ENCODE measurements around the gene GLIS1. TPM values are rescaled to one million over a fixed set of nuclear protein-coding genes. Genes with fewer than 3 reads are reported as not detected.

Gene GLIS1
- total RNA-seq, 1 donor, result 1.6 TPM

- no peak for DNase-seq (ENCODE audit: low read depth)
- H3K4me3 ChIP-seq (ENCODE audit: low read depth, low read length), result no peak overlapping the region
- TF ChIP-seq, protein P1, sequence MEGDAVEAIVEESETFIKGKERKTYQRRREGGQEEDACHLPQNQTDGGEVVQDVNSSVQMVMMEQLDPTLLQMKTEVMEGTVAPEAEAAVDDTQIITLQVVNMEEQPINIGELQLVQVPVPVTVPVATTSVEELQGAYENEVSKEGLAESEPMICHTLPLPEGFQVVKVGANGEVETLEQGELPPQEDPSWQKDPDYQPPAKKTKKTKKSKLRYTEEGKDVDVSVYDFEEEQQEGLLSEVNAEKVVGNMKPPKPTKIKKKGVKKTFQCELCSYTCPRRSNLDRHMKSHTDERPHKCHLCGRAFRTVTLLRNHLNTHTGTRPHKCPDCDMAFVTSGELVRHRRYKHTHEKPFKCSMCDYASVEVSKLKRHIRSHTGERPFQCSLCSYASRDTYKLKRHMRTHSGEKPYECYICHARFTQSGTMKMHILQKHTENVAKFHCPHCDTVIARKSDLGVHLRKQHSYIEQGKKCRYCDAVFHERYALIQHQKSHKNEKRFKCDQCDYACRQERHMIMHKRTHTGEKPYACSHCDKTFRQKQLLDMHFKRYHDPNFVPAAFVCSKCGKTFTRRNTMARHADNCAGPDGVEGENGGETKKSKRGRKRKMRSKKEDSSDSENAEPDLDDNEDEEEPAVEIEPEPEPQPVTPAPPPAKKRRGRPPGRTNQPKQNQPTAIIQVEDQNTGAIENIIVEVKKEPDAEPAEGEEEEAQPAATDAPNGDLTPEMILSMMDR (IDR thresholded peaks at IDR 0.05; ENCODE audit: insufficient read depth, low read length), result no peak
Observed at GRCh38 chr1:53755874-53756273, 16.9 kb upstream of the GLIS1 start.

DNA sequence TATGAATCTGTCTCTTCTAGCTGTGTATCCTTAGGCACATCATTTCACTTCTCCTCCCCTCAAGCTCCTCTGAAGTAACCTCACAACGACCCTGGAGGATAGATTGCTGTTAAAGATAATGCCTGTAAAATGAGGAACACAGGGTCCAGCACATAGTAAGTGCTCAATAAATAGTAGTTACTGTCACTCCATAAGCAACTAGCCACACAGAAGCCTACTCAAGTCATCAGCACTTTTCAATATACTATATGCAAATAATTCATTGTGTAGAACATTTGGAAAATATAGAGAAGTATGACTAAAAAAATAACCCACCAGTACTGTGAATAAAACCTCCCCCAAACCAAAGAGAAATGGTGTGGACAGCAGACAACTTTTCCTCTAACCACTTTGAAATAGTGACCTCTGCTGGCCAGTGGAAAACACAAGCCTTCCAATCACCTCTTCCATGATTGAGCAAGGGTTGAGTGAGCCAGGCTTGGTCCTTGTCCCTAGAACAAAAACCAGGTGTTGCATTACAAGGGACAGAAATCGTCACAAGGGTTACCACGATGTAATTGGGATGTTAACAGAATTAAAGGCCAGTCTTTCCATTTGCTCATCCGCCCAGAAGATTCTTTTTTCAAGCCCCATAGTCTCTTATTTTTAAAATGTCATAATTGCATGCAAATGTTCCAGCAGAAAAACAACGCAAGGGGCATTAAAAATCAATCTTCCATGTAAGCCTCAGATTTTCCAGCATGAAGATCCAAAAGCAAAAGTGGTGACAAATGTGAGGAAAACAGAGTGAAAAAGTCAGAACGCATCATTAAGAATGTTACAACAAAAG, 15.7 kb upstream of the GLIS1 start:
- TF ChIP-seq, protein P1 (IDR thresholded peaks at IDR 0.05; ENCODE audit: insufficient read depth, low read length), result peak; percentile 79
- DNase-seq (ENCODE audit: low read depth), result peak; percentile 83

DNA sequence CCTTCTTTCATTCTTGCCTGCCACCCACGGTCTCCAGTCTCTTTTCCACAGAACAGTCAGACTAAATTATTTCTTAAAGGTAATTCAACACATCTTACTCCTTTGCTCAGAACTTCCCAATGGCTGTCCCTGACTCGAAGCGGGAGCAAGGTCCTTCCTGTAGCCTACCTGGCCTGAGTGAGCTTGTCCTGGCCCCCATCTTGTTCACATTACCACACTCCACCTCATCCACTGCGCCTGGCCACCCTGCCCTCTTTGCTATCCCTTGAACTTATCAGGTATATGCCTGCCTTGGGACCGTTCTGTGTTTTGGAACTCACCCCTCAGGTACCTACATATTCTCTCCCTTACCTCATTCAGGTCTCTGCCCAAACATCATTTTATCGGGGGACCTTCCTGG, 13.3 kb upstream of the GLIS1 start:
- no peak for DNase-seq (ENCODE audit: low read depth)
- no peak overlapping the region for H3K4me3 ChIP-seq (ENCODE audit: low read depth, low read length)
- TF ChIP-seq, protein P1 (IDR thresholded peaks at IDR 0.05; ENCODE audit: insufficient read depth, low read length), result no peak

More for the DNA sequence above, 15.7 kb upstream of the GLIS1 start:
- no peak overlapping the region for H3K4me3 ChIP-seq (ENCODE audit: low read depth, low read length)

DNA sequence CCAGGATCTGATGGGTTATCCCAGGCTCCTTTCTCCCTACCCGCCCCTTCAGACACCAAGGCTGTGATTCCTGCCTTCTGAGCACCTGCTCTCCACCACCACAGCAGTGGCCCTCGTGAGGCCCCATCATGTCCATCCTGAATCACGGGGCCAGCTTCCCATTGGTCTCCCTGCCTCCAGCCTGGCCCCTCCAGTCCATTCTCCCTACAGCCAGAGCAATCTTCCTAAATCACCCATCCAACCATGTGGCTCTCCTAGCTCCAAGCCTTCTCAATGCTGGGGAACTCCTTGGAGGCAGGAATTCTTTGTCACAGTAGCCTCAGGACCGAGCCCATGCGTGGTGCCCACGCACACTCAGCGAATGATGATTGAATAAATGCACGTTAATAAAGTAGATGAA, 8.9 kb upstream of the GLIS1 start:
- TF ChIP-seq, protein P1 (IDR thresholded peaks at IDR 0.05; ENCODE audit: insufficient read depth, low read length), result no peak
- DNase-seq (ENCODE audit: low read depth), result no peak
- no peak overlapping the region for H3K4me3 ChIP-seq (ENCODE audit: low read depth, low read length)

- H3K4me3 ChIP-seq (ENCODE audit: low read depth, low read length), result no peak overlapping the region
- DNase-seq (ENCODE audit: low read depth), result peak; percentile 76
- TF ChIP-seq, protein P1 (IDR thresholded peaks at IDR 0.05; ENCODE audit: insufficient read depth, low read length), result no peak
Observed at GRCh38 chr1:53740621-53741105, 1.7 kb upstream of the GLIS1 start.

- TF ChIP-seq, protein P1 (IDR thresholded peaks at IDR 0.05; ENCODE audit: insufficient read depth, low read length), result no peak
- DNase-seq (ENCODE audit: low read depth), result no peak
Observed at GRCh38 chr1:53738205-53739108, 507 bp downstream of the GLIS1 start.

More at GRCh38 chr1:53738205-53739108, 507 bp downstream of the GLIS1 start:
- peak overlapping the region; percentile 83 for H3K4me3 ChIP-seq (ENCODE audit: low read depth, low read length)
